Measurements from ENCODE around the gene TMEM184C.
A peak's percentile ranks its signal among the peaks of the same experiment; 100 is the strongest.

The TMEM184C gene

GRCh38 chr4:147674073-147674472 is 56.9 kb downstream of the TMEM184C start:
- DNase-seq = no peak

GRCh38 chr4:147674496-147674895 is 57.3 kb downstream of the TMEM184C start:
- no peak for DNase-seq

- DNase-seq = no peak
Observed at GRCh38 chr4:147678106-147678505, 60.9 kb downstream of the TMEM184C start.

GRCh38 chr4:147678796-147679549 is 61.8 kb downstream of the TMEM184C start:
- no peak for DNase-seq

- no peak for DNase-seq
Observed at GRCh38 chr4:147682755-147683154, 65.6 kb downstream of the TMEM184C start.

- DNase-seq = no peak
Observed at GRCh38 chr4:147683188-147683591, 66.0 kb downstream of the TMEM184C start.

GRCh38 chr4:147683717-147684700 is 66.8 kb downstream of the TMEM184C start, which contains the start of gene PRMT9:
Gene PRMT9, minus strand, starts transcription at chr4:147684163. Its CDS starts 176 bp downstream, at chr4:147683987.
- peak; percentile 77 for DNase-seq

GRCh38 chr4:147689067-147689466 is 71.9 kb downstream of the TMEM184C start:
- DNase-seq = no peak

GRCh38 chr4:147691820-147692219 is 74.6 kb downstream of the TMEM184C start:
- no peak for DNase-seq

GRCh38 chr4:147693218-147693617 is 76.0 kb downstream of the TMEM184C start:
- no peak for DNase-seq

GRCh38 chr4:147696866-147697265 is 79.7 kb downstream of the TMEM184C start:
- no peak for DNase-seq

GRCh38 chr4:147704846-147705245 is 87.6 kb downstream of the TMEM184C start:
- DNase-seq = no peak

GRCh38 chr4:147707892-147708672 is 90.9 kb downstream of the TMEM184C start:
- DNase-seq = peak; percentile 19

GRCh38 chr4:147709999-147710398 is 92.8 kb downstream of the TMEM184C start:
- no peak for DNase-seq

- DNase-seq = no peak
Observed at GRCh38 chr4:147714575-147715401, 97.6 kb downstream of the TMEM184C start.

- no peak for DNase-seq
Observed at GRCh38 chr4:147717878-147718277, 100.7 kb downstream of the TMEM184C start.

Measured in NCI-H1436 (cell line).